Chondrocyte (in vitro differentiated cells): ENCODE measurements around the gene VRK3. TPM values are rescaled to one million over a fixed set of nuclear protein-coding genes. Genes with fewer than 3 reads are reported as not detected.

Experiments used
- DNase-seq: peaks from one replicate; pipeline ENCODE4 v3.0.0; 2021; ENCODE audit warnings: mixed read lengths, low spot score
- H3K27ac Mint-ChIP-seq: one replicate; pipeline ENCODE4 v1.8.0; 2021; ENCODE audit warnings: mild to moderate bottlenecking, moderate library complexity, mixed read lengths; ENCODE audit not compliant: unreplicated experiment
- H3K27me3 Mint-ChIP-seq: 2 replicates; pipeline ENCODE4 v1.8.0; 2021; ENCODE audit warnings: low read depth, mixed read lengths
- H3K36me3 Mint-ChIP-seq: 2 replicates; pipeline ENCODE4 v1.8.0; 2021; ENCODE audit warnings: low read depth, mixed read lengths
- H3K4me1 Mint-ChIP-seq: 2 replicates; pipeline ENCODE4 v1.8.0; 2021; ENCODE audit warnings: low read depth, mild to moderate bottlenecking, mixed read lengths
- H3K4me3 Mint-ChIP-seq: one replicate; pipeline ENCODE4 v1.8.0; 2021; ENCODE audit warnings: mild to moderate bottlenecking, moderate library complexity, mixed read lengths; ENCODE audit not compliant: unreplicated experiment
- H3K9me3 Mint-ChIP-seq: 2 replicates; pipeline ENCODE4 v1.8.0; 2021; ENCODE audit warnings: low read depth, mixed read lengths
- CTCF ChIP-seq: fragments of 200-600 bp; sonication (generic); IDR thresholded peaks from 2 replicates; pipeline ENCODE4 v1.5.0; 2021; ENCODE audit warnings: antibody characterized with exemption, mild to moderate bottlenecking, moderate library complexity
- total RNA-seq: library from RNA; stranded (reverse); gene quantifications from 3 replicates; pipeline ENCODE4 v1.2.1, GENCODE V29; 2021

The VRK3 gene
- total RNA-seq, 1 donor from 2014 or later = 21.1 TPM

- Mint-ChIP-seq H3K9me3 (no peaks in the 10 kb centered on the region), H3K4me1 (peaks cover 17% of the 10 kb centered on the region), H3K27me3 (no peaks in the 10 kb centered on the region), H3K4me3 (no peak overlapping the region), H3K27ac (no peak overlapping the region), H3K36me3 (peaks cover 23% of the 10 kb centered on the region)
- no peak for DNase-seq
- no peak for TF ChIP-seq CTCF
Observed at GRCh38 chr19:50005428-50005827, 19.7 kb downstream of the VRK3 start.

GRCh38 chr19:50003810-50004419, 21.3 kb downstream of the VRK3 start:
- TF ChIP-seq CTCF = no peak
- Mint-ChIP-seq H3K9me3 (no peaks in the 10 kb centered on the region), H3K4me1 (peaks cover 17% of the 10 kb centered on the region), H3K36me3 (peaks cover 30% of the 10 kb centered on the region), H3K27me3 (no peaks in the 10 kb centered on the region), H3K27ac (peak overlapping the region; percentile 91), H3K4me3 (peak overlapping the region; percentile 46)
- DNase-seq = no peak

GRCh38 chr19:50003254-50003788, 21.9 kb downstream of the VRK3 start:
- peaks cover 17% of the 10 kb centered on the region for H3K4me1 Mint-ChIP-seq
- peaks cover 25% of the 10 kb centered on the region for H3K36me3 Mint-ChIP-seq
- DNase-seq = no peak
- H3K4me3 Mint-ChIP-seq = no peak overlapping the region
- no peak for TF ChIP-seq CTCF
- H3K27ac Mint-ChIP-seq = no peak overlapping the region
- H3K27me3 Mint-ChIP-seq = no peaks in the 10 kb centered on the region
- H3K9me3 Mint-ChIP-seq = no peaks in the 10 kb centered on the region

- no peak overlapping the region for H3K27ac Mint-ChIP-seq
- no peak for TF ChIP-seq CTCF
- no peaks in the 10 kb centered on the region for H3K27me3 Mint-ChIP-seq
- no peak for DNase-seq
- H3K4me1 Mint-ChIP-seq = peaks cover 17% of the 10 kb centered on the region
- H3K36me3 Mint-ChIP-seq = peaks cover 29% of the 10 kb centered on the region
- H3K4me3 Mint-ChIP-seq = no peak overlapping the region
- no peaks in the 10 kb centered on the region for H3K9me3 Mint-ChIP-seq
Observed at GRCh38 chr19:50002386-50002960, 22.7 kb downstream of the VRK3 start.

GRCh38 chr19:50001775-50002174, 23.4 kb downstream of the VRK3 start:
- no peaks in the 10 kb centered on the region for H3K27me3 Mint-ChIP-seq
- no peak for TF ChIP-seq CTCF
- H3K27ac Mint-ChIP-seq = no peak overlapping the region
- no peak for DNase-seq
- H3K4me1 Mint-ChIP-seq = peaks cover 17% of the 10 kb centered on the region
- H3K36me3 Mint-ChIP-seq = peaks cover 25% of the 10 kb centered on the region
- no peaks in the 10 kb centered on the region for H3K9me3 Mint-ChIP-seq
- no peak overlapping the region for H3K4me3 Mint-ChIP-seq
